Panc1 (cell line): ENCODE data around the gene SFTPA1.
"Not testable (repeated sequence)": the region's sequence is repeated elsewhere in the genome, so short reads cannot be mapped to it uniquely, and the experiment has no call there.

ENCODE experiments used
- CTCF ChIP-seq: fragments of 450-650 bp; IDR thresholded peaks from 2 replicates; pipeline ENCODE4 v1.5.1; 2017; ENCODE audit warnings: mild to moderate bottlenecking
- POLR2AphosphoS5 ChIP-seq: IDR thresholded peaks from 2 replicates; pipeline ENCODE4 v1.6.1; 2012; ENCODE audit warnings: mild to moderate bottlenecking, low read depth, low read length, moderate library complexity
- SIN3A ChIP-seq: IDR thresholded peaks from 2 replicates; pipeline ENCODE4 v1.6.1; 2012; ENCODE audit warnings: low read depth, mild to moderate bottlenecking, low read length, moderate library complexity, borderline replicate concordance; ENCODE audit not compliant: insufficient read depth
- TCF7L2 ChIP-seq: IDR thresholded peaks from 2 replicates; pipeline ENCODE4 v1.6.1; 2011; ENCODE audit warnings: mild to moderate bottlenecking, low read depth, low read length, inconsistent platforms
- TF ChIP-seq, protein P1 (sequence below), 2 experiments: IDR thresholded peaks; 2 replicates each; pipeline ENCODE4 v1.6.1; 2011 to 2012; ENCODE audit warnings: low read depth in 2 of 2, control low read depth in 1 of 2, low read length in 1 of 2, mild to moderate bottlenecking in 1 of 2, moderate library complexity in 1 of 2; ENCODE audit not compliant: insufficient read depth in 1 of 2

DNA sequence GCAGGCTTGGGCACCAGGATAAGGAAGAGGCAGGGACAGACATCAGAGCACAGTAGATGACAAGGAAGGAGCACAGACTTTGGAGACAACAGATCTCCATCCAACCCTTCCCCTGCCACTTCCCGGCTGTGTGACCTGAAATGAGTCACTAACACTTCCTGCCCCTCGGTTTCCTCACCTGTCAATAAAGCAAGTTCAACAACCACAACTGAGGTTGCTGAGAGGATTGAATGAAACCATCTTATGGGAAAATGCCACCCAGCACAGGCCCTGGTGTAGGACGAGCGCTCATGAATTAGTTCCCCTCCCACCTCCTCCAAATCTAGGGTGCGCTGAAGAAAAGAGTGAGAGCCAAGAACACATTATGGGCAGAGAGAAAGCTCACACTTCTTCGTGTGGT lies 27.8 kb upstream of the SFTPA1 start:
- not testable (repeated sequence) for TF ChIP-seq CTCF, POLR2AphosphoS5, SIN3A, TCF7L2
- TF ChIP-seq, protein P1, sequence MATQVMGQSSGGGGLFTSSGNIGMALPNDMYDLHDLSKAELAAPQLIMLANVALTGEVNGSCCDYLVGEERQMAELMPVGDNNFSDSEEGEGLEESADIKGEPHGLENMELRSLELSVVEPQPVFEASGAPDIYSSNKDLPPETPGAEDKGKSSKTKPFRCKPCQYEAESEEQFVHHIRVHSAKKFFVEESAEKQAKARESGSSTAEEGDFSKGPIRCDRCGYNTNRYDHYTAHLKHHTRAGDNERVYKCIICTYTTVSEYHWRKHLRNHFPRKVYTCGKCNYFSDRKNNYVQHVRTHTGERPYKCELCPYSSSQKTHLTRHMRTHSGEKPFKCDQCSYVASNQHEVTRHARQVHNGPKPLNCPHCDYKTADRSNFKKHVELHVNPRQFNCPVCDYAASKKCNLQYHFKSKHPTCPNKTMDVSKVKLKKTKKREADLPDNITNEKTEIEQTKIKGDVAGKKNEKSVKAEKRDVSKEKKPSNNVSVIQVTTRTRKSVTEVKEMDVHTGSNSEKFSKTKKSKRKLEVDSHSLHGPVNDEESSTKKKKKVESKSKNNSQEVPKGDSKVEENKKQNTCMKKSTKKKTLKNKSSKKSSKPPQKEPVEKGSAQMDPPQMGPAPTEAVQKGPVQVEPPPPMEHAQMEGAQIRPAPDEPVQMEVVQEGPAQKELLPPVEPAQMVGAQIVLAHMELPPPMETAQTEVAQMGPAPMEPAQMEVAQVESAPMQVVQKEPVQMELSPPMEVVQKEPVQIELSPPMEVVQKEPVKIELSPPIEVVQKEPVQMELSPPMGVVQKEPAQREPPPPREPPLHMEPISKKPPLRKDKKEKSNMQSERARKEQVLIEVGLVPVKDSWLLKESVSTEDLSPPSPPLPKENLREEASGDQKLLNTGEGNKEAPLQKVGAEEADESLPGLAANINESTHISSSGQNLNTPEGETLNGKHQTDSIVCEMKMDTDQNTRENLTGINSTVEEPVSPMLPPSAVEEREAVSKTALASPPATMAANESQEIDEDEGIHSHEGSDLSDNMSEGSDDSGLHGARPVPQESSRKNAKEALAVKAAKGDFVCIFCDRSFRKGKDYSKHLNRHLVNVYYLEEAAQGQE (IDR thresholded peaks at IDR 0.05; ENCODE audit: insufficient read depth in 1 of 2, low read depth in 2 of 2, low read length in 1 of 2): not testable (repeated sequence)
